Upper lobe of left lung (tissue), 4 donors: Measurements from ENCODE around the gene IFT88.

Experiments
- CTCF ChIP-seq, 6 experiments: fragments of 450-650 bp in 4 of 6; fragments of 200-600 bp in 2 of 6; sonication (generic) in 2 of 6; IDR thresholded peaks; one replicate each; pipeline ENCODE4 v1.5.1; 2016 to 2019; ENCODE audit warnings: antibody characterized with exemption in 6 of 6
- POLR2A ChIP-seq, 4 donors: fragments of 450-650 bp; IDR thresholded peaks; one replicate each; pipeline ENCODE4 v1.5.1; 2016 to 2017; ENCODE audit warnings: antibody characterized with exemption in 4 of 4, mild to moderate bottlenecking in 2 of 4
- POLR2AphosphoS5 ChIP-seq, 2 donors: sonication (generic); formaldehyde crosslinking; IDR thresholded peaks; one replicate each; pipeline ENCODE4 v1.5.1; 2017; ENCODE audit warnings: antibody characterized with exemption in 2 of 2

GRCh38 chr13:20550799-20551198 is 16.2 kb upstream of the IFT88 start:
- TF ChIP-seq POLR2A (IDR thresholded peaks at IDR 0.05) (no peak), CTCF (IDR thresholded peaks at IDR 0.05) (no peak), POLR2AphosphoS5 (IDR thresholded peaks at IDR 0.05) (no peak)
